GM12878 (cell line): ENCODE data around the gene IGFBP3. TPM values are rescaled to one million over a fixed set of nuclear protein-coding genes. Genes with fewer than 3 reads are reported as not detected.

Experiments used
- ATAC-seq: fragments of 200-7000 bp; cut with Tn5 transposase; 3 replicates; pipeline ENCODE4 v1.9.1; 2020; ENCODE audit warnings: mild to moderate bottlenecking, moderate library complexity
- BruUV-seq: library from RNA; stranded (reverse); fragments of 400-500 nt; replicated peaks from 2 replicates; lab custom pipeline; 2021; lab: Mats Ljungman, UMichigan
- CTCF ChIA-PET: fragments of 300-600 bp; sonication (Branson Sonifier 250); formaldehyde crosslinking; extraction: SDS; loops from one replicate; lab custom pipeline; 2021; ENCODE audit warnings: inconsistent platforms; lab: Yijun Ruan, JAX
- POLR2A ChIA-PET: fragments of 350-600 bp; formaldehyde crosslinking; extraction: SDS; loops from one replicate; lab custom pipeline; 2021; ENCODE audit warnings: inconsistent platforms; lab: Charles Lee
- RAD21 ChIA-PET: fragments of 300-600 bp; sonication (Branson Sonifier 250); formaldehyde crosslinking; loops from one replicate; lab custom pipeline; 2023; ENCODE audit warnings: antibody characterized with exemption; ENCODE audit not compliant: unreplicated experiment; lab: Charles Lee
- SMC1A ChIA-PET: fragments of 300-600 bp; sonication (Branson Sonifier 250); formaldehyde crosslinking; loops from one replicate; lab custom pipeline; 2023; ENCODE audit not compliant: unreplicated experiment, uncharacterized antibody; lab: Charles Lee
- DNase-seq: peaks from one replicate; pipeline ENCODE4 v3.0.0-alpha.2; 2011; ENCODE audit warnings: low read depth, low spot score
- FAIRE-seq: peaks from 3 replicates; lab custom pipeline; 2011; peaks lifted over from hg19 to GRCh38; lab: Jason Lieb, UNC
- H2AFZ ChIP-seq: 2 replicates; pipeline ENCODE4 v1.6.0; 2011; ENCODE audit warnings: low read depth, low read length, control low read depth; ENCODE audit not compliant: control insufficient read depth
- H3K27ac ChIP-seq: 2 replicates; pipeline ENCODE4 v1.5.1; 2011; ENCODE audit warnings: control low read depth; ENCODE audit not compliant: control insufficient read depth, insufficient read depth
- H3K27me3 ChIP-seq, 2 experiments: replicated peaks in 1 of 2; 2 replicates each; pipeline versions ENCODE4 v1.6.0 to v1.6.1; 2011; ENCODE audit warnings: low read length in 1 of 2; ENCODE audit not compliant: control insufficient read depth in 2 of 2, insufficient read depth in 2 of 2
- H3K36me3 ChIP-seq, 2 experiments: 2 replicates each; pipeline ENCODE4 v1.5.1; 2011; ENCODE audit warnings: low read length in 1 of 2; ENCODE audit not compliant: control insufficient read depth in 2 of 2, insufficient read depth in 2 of 2
- H3K4me1 ChIP-seq: 2 replicates; pipeline ENCODE4 v1.6.1; 2011; ENCODE audit warnings: mild to moderate bottlenecking, low read length, moderate library complexity, mixed read lengths; ENCODE audit not compliant: control insufficient read depth, insufficient read depth
- H3K4me2 ChIP-seq: 2 replicates; pipeline ENCODE4 v1.6.0; 2011; ENCODE audit warnings: control low read depth; ENCODE audit not compliant: control insufficient read depth, insufficient read depth
- H3K4me3 ChIP-seq: fragments of 200-600 bp; sonication (generic); 2 replicates; pipeline ENCODE4 v1.5.1; 2016
- H3K79me2 ChIP-seq: 2 replicates; pipeline ENCODE4 v1.6.0; 2011; ENCODE audit warnings: low read length; ENCODE audit not compliant: control insufficient read depth, insufficient read depth
- H3K9ac ChIP-seq: 2 replicates; pipeline ENCODE4 v1.8.0; 2011; ENCODE audit warnings: low read length, control low read depth, mixed read lengths; ENCODE audit not compliant: control insufficient read depth, insufficient read depth
- H3K9me3 ChIP-seq: replicated peaks from 3 replicates; pipeline ENCODE4 v1.5.1; 2011; ENCODE audit warnings: mild to moderate bottlenecking, low read length; ENCODE audit not compliant: control insufficient read depth, insufficient read depth
- H4K20me1 ChIP-seq: 2 replicates; pipeline ENCODE4 v1.6.0; 2011; ENCODE audit not compliant: control insufficient read depth, insufficient read depth
- BHLHE40 ChIP-seq, 2 experiments: fragments of 450-650 bp in 1 of 2; IDR thresholded peaks; 2 replicates each; pipeline ENCODE4 v1.6.1; 2011 to 2017; ENCODE audit warnings: low read depth in 2 of 2, borderline replicate concordance in 1 of 2, improper control_type of control experiment in 1 of 2, low read length in 1 of 2, mild to moderate bottlenecking in 1 of 2
- NBN ChIP-seq: fragments of 450-650 bp; IDR thresholded peaks from 2 replicates; pipeline ENCODE4 v1.6.1; 2016
- NR2C1 ChIP-seq: fragments of 450-650 bp; IDR thresholded peaks from 2 replicates; pipeline ENCODE4 v1.6.1; 2017; ENCODE audit warnings: antibody characterized with exemption, mild to moderate bottlenecking, moderate library complexity
- SIN3A ChIP-seq: IDR thresholded peaks from 2 replicates; pipeline ENCODE4 v1.6.1; 2012; ENCODE audit warnings: low read depth, low read length, improper control_type of control experiment
- SPI1 ChIP-seq: IDR thresholded peaks from 2 replicates; pipeline ENCODE4 v1.6.1; 2011; ENCODE audit warnings: low read depth, mild to moderate bottlenecking, low read length, moderate library complexity, borderline replicate concordance; ENCODE audit not compliant: insufficient read depth
- ZNF622 ChIP-seq: fragments of 450-650 bp; IDR thresholded peaks from 2 replicates; pipeline ENCODE4 v1.6.1; 2017; ENCODE audit warnings: mild to moderate bottlenecking, inconsistent platforms
- WGBS: methylation state at CpG from one replicate; pipeline ENCODE4 v1.1.6; 2016; ENCODE audit warnings: low lambda C conversion rate; ENCODE audit not compliant: insufficient replicate concordance, insufficient coverage; ENCODE audit errors: missing lambda C conversion rate; 5-methylcytosine and 5-hydroxymethylcytosine counted together
- in situ Hi-C: fragments of 300-500 bp; cut with MboI; formaldehyde crosslinking; loops from 9 replicates; pipeline ENCODE4 v1.14.3; 2018; ENCODE audit warnings: mixed read lengths
- intact Hi-C: fragments of 100-400 bp; cut with micrococcal nuclease; formaldehyde crosslinking; loops from one replicate; pipeline ENCODE4 v1.14.2; 2022; ENCODE audit not compliant: unreplicated experiment
- polyA plus RNA-seq, 11 experiments: library from polyadenylated mRNA; depleted of rRNA in 4 of 11; unstranded in 6 of 11; stranded (reverse) in 5 of 11; fragments of >200 nt; fragmentation: Nextera tagmentation in 4 of 11; fragmentation: Illumina TruSeq in 1 of 11; extraction: Ambion mirVana in 4 of 11; extraction: Trizol in 1 of 11; gene quantifications; 1 replicate in 1 of 11; 2 replicates in 10 of 11; pipeline versions ENCODE4 v1.2.1 to v1.2.3, GENCODE V29; 2011 to 2016; ENCODE audit warnings: inconsistent platforms in 2 of 11, missing spikeins in 2 of 11, low read depth in 1 of 11
- total RNA-seq, 4 experiments: library from RNA; depleted of rRNA in 3 of 4; stranded (reverse); fragments of >200 nt in 3 of 4; fragmentation: Illumina TruSeq in 1 of 4; extraction: Trizol in 1 of 4; gene quantifications; 2 replicates each; pipeline versions ENCODE4 v1.2.1 to v1.2.3, GENCODE V29; 2013 to 2021
- TF ChIP-seq, protein P1 (sequence below): fragments of 450-650 bp; IDR thresholded peaks from 2 replicates; pipeline ENCODE4 v1.6.1; 2017; ENCODE audit warnings: mild to moderate bottlenecking, low read depth, inconsistent platforms; ENCODE audit not compliant: poor library complexity, severe bottlenecking
- TF ChIP-seq, protein P2 (sequence below): IDR thresholded peaks from 2 replicates; pipeline ENCODE4 v1.6.1; 2012; ENCODE audit warnings: improper control_type of control experiment, low read depth, low read length; ENCODE audit not compliant: insufficient replicate concordance

IGFBP3 gene
- total and polyA plus RNA-seq, 10 of the 15 experiments (the other 5 are each of a cell fraction or from before 2014, with no cell fraction given) = 6.0 to 28.0 (median 15.6) TPM

GRCh38 chr7:45924283-45924682 is 3.2 kb upstream of the IGFBP3 start:
- peaks cover 2% of the 10 kb centered on the region; the same call in 1 of the 2 replicates for H4K20me1 ChIP-seq
- in situ Hi-C loops (no loop called here), intact Hi-C loops (loop anchor here (5.0 to 10.0 kb wide), 4 partner anchors 133 to 741 kb away; no protein-coding TSS in a partner anchor)
- no peaks in the 10 kb centered on the region for H3K4me1 ChIP-seq
- SMC1A ChIA-PET = interaction anchor here (0.5 to 6.4 kb wide), 12 partner anchors 40 to 1177 kb away, joined by 3 to 130 read pairs (median 6); no protein-coding TSS in a partner anchor
- H2AFZ ChIP-seq = no peak overlapping the region
- 11% methylated on average over 5 of the region's 5 CpGs for WGBS
- RAD21 ChIA-PET = interaction anchor here (2.3 to 3.8 kb wide), 7 partner anchors 61 to 1329 kb away, joined by 8 to 97 read pairs (median 19); no protein-coding TSS in a partner anchor
- no peak for DNase-seq
- no peak for ATAC-seq
- no peaks in the 10 kb centered on the region for H3K36me3 ChIP-seq
- H3K79me2 ChIP-seq = no peaks in the 10 kb centered on the region
- TF ChIP-seq, protein P1, sequence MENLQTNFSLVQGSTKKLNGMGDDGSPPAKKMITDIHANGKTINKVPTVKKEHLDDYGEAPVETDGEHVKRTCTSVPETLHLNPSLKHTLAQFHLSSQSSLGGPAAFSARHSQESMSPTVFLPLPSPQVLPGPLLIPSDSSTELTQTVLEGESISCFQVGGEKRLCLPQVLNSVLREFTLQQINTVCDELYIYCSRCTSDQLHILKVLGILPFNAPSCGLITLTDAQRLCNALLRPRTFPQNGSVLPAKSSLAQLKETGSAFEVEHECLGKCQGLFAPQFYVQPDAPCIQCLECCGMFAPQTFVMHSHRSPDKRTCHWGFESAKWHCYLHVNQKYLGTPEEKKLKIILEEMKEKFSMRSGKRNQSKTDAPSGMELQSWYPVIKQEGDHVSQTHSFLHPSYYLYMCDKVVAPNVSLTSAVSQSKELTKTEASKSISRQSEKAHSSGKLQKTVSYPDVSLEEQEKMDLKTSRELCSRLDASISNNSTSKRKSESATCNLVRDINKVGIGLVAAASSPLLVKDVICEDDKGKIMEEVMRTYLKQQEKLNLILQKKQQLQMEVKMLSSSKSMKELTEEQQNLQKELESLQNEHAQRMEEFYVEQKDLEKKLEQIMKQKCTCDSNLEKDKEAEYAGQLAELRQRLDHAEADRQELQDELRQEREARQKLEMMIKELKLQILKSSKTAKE = no peak
- TF ChIP-seq NBN = no peak
- no peak for TF ChIP-seq NR2C1
- no peak for TF ChIP-seq SPI1
- no peak for TF ChIP-seq SIN3A
- TF ChIP-seq, protein P2, sequence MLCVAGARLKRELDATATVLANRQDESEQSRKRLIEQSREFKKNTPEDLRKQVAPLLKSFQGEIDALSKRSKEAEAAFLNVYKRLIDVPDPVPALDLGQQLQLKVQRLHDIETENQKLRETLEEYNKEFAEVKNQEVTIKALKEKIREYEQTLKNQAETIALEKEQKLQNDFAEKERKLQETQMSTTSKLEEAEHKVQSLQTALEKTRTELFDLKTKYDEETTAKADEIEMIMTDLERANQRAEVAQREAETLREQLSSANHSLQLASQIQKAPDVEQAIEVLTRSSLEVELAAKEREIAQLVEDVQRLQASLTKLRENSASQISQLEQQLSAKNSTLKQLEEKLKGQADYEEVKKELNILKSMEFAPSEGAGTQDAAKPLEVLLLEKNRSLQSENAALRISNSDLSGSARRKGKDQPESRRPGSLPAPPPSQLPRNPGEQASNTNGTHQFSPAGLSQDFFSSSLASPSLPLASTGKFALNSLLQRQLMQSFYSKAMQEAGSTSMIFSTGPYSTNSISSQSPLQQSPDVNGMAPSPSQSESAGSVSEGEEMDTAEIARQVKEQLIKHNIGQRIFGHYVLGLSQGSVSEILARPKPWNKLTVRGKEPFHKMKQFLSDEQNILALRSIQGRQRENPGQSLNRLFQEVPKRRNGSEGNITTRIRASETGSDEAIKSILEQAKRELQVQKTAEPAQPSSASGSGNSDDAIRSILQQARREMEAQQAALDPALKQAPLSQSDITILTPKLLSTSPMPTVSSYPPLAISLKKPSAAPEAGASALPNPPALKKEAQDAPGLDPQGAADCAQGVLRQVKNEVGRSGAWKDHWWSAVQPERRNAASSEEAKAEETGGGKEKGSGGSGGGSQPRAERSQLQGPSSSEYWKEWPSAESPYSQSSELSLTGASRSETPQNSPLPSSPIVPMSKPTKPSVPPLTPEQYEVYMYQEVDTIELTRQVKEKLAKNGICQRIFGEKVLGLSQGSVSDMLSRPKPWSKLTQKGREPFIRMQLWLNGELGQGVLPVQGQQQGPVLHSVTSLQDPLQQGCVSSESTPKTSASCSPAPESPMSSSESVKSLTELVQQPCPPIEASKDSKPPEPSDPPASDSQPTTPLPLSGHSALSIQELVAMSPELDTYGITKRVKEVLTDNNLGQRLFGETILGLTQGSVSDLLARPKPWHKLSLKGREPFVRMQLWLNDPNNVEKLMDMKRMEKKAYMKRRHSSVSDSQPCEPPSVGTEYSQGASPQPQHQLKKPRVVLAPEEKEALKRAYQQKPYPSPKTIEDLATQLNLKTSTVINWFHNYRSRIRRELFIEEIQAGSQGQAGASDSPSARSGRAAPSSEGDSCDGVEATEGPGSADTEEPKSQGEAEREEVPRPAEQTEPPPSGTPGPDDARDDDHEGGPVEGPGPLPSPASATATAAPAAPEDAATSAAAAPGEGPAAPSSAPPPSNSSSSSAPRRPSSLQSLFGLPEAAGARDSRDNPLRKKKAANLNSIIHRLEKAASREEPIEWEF = no peak
- no peak for TF ChIP-seq ZNF622
- TF ChIP-seq BHLHE40 (IDR thresholded peaks at IDR 0.05; ENCODE audit: borderline replicate concordance in 1 of 2, low read depth in 2 of 2, low read length in 1 of 2) = no peak
- no TSS peak for BruUV-seq
- CTCF ChIA-PET = interaction anchor here (1.0 to 9.6 kb wide), 15 partner anchors 11 to 1330 kb away, joined by 3 to 127 read pairs (median 17); no protein-coding TSS in a partner anchor
- H3K9me3 ChIP-seq = no peaks in the 10 kb centered on the region
- H3K4me2 ChIP-seq = no peak overlapping the region
- H3K4me3 ChIP-seq = no peak overlapping the region
- no peak overlapping the region for H3K9ac ChIP-seq
- peaks cover 0 to 3% of the 10 kb centered on the region in 2 experiments; a peak in 2 of 4 replicates for H3K27me3 ChIP-seq
- no peak overlapping the region for H3K27ac ChIP-seq
- no peak for FAIRE-seq
- POLR2A ChIA-PET = no interaction called here
